HEK293 (cell line): ENCODE data around the gene TUFM.

Experiments
- ZNF121 ChIP-seq: fragments of 450-650 bp; formaldehyde crosslinking; IDR thresholded peaks from 2 replicates; pipeline ENCODE4 v1.5.1; 2016; ENCODE audit warnings: missing biosample characterization, missing genetic modification characterization
- ZNF560 ChIP-seq: fragments of 450-650 bp; formaldehyde crosslinking; IDR thresholded peaks from 2 replicates; pipeline ENCODE4 v1.5.1; 2017; ENCODE audit warnings: missing biosample characterization, missing genetic modification characterization, borderline replicate concordance
- ZNF670 ChIP-seq: fragments of 450-650 bp; formaldehyde crosslinking; IDR thresholded peaks from 2 replicates; pipeline ENCODE4 v1.5.1; 2016; ENCODE audit warnings: missing biosample characterization, missing genetic modification characterization, low read depth
- TF ChIP-seq, protein P1 (sequence below): fragments of 450-650 bp; formaldehyde crosslinking; IDR thresholded peaks from 2 replicates; pipeline ENCODE4 v1.5.1; 2016; ENCODE audit warnings: missing biosample characterization, missing genetic modification characterization
- TF ChIP-seq, protein P2 (sequence below): sonication (generic); formaldehyde crosslinking; IDR thresholded peaks from 2 replicates; pipeline ENCODE4 v1.8.1; 2022; ENCODE audit warnings: mild to moderate bottlenecking, moderate library complexity, missing genetic modification reagents
- TF ChIP-seq, protein P3 (sequence below): fragments of 450-650 bp; formaldehyde crosslinking; IDR thresholded peaks from 2 replicates; pipeline ENCODE4 v1.5.1; 2016; ENCODE audit warnings: missing biosample characterization, missing genetic modification characterization
- TF ChIP-seq, protein P4 (sequence below): fragments of 450-650 bp; formaldehyde crosslinking; IDR thresholded peaks from 2 replicates; pipeline ENCODE4 v1.5.1; 2016; ENCODE audit warnings: missing biosample characterization, missing genetic modification characterization
- TF ChIP-seq, protein P5 (sequence below): fragments of 450-650 bp; formaldehyde crosslinking; IDR thresholded peaks from 2 replicates; pipeline ENCODE4 v1.5.1; 2016; ENCODE audit warnings: missing biosample characterization, missing genetic modification characterization, low read depth

DNA sequence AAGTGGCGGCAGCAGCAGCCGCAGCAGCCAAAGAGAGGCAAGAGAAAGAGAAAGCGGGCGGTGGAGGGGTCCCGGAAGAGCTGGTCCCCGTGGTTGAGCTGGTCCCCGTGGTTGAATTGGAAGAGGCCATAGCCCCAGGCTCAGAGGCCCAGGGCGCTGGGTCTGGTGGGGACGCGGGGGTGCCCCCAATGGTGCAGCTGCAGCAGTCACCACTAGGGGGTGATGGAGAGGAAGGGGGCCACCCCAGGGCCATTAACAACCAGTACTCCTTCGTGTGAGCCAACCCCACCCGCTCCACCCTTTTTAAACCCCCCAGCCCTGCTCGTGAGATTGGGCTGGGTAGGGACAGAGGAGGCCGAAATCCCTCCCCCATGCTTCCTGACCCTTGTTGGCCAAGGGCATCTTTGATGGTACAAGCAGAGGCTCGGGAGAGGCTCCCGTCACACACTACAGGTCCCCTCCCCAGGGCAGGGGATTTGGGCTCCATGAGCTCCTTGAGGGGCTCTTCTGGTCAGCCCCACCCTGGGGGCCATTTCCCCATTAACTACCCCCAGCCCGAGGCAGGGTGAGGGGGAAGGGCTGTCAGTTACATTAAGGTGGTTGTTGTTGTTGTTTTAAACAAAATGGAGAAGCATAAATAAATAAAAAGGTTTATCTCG is 27.5 kb upstream of the TUFM start:
- TF ChIP-seq ZNF121 (tag by site-specific recombination) (no peak), ZNF670 (tag by site-specific recombination) (no peak), ZNF560 (tag by site-specific recombination) (no peak)
- TF ChIP-seq, protein P1, sequence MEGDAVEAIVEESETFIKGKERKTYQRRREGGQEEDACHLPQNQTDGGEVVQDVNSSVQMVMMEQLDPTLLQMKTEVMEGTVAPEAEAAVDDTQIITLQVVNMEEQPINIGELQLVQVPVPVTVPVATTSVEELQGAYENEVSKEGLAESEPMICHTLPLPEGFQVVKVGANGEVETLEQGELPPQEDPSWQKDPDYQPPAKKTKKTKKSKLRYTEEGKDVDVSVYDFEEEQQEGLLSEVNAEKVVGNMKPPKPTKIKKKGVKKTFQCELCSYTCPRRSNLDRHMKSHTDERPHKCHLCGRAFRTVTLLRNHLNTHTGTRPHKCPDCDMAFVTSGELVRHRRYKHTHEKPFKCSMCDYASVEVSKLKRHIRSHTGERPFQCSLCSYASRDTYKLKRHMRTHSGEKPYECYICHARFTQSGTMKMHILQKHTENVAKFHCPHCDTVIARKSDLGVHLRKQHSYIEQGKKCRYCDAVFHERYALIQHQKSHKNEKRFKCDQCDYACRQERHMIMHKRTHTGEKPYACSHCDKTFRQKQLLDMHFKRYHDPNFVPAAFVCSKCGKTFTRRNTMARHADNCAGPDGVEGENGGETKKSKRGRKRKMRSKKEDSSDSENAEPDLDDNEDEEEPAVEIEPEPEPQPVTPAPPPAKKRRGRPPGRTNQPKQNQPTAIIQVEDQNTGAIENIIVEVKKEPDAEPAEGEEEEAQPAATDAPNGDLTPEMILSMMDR (tag by site-specific recombination), result peak; percentile 78
- TF ChIP-seq, protein P2, sequence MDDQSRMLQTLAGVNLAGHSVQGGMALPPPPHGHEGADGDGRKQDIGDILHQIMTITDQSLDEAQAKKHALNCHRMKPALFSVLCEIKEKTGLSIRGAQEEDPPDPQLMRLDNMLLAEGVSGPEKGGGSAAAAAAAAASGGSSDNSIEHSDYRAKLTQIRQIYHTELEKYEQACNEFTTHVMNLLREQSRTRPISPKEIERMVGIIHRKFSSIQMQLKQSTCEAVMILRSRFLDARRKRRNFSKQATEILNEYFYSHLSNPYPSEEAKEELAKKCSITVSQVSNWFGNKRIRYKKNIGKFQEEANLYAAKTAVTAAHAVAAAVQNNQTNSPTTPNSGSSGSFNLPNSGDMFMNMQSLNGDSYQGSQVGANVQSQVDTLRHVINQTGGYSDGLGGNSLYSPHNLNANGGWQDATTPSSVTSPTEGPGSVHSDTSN (CRISPR knock-in tag), result no peak
- TF ChIP-seq, protein P3, sequence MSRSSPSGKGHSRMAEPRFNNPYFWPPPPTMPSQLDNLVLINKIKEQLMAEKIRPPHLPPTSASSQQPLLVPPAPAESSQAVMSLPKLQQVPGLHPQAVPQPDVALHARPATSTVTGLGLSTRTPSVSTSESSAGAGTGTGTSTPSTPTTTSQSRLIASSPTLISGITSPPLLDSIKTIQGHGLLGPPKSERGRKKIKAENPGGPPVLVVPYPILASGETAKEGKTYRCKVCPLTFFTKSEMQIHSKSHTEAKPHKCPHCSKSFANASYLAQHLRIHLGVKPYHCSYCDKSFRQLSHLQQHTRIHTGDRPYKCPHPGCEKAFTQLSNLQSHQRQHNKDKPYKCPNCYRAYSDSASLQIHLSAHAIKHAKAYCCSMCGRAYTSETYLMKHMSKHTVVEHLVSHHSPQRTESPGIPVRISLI (tag by site-specific recombination), result no peak
- TF ChIP-seq, protein P4, sequence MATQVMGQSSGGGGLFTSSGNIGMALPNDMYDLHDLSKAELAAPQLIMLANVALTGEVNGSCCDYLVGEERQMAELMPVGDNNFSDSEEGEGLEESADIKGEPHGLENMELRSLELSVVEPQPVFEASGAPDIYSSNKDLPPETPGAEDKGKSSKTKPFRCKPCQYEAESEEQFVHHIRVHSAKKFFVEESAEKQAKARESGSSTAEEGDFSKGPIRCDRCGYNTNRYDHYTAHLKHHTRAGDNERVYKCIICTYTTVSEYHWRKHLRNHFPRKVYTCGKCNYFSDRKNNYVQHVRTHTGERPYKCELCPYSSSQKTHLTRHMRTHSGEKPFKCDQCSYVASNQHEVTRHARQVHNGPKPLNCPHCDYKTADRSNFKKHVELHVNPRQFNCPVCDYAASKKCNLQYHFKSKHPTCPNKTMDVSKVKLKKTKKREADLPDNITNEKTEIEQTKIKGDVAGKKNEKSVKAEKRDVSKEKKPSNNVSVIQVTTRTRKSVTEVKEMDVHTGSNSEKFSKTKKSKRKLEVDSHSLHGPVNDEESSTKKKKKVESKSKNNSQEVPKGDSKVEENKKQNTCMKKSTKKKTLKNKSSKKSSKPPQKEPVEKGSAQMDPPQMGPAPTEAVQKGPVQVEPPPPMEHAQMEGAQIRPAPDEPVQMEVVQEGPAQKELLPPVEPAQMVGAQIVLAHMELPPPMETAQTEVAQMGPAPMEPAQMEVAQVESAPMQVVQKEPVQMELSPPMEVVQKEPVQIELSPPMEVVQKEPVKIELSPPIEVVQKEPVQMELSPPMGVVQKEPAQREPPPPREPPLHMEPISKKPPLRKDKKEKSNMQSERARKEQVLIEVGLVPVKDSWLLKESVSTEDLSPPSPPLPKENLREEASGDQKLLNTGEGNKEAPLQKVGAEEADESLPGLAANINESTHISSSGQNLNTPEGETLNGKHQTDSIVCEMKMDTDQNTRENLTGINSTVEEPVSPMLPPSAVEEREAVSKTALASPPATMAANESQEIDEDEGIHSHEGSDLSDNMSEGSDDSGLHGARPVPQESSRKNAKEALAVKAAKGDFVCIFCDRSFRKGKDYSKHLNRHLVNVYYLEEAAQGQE (tag by site-specific recombination), result no peak
- TF ChIP-seq, protein P5, sequence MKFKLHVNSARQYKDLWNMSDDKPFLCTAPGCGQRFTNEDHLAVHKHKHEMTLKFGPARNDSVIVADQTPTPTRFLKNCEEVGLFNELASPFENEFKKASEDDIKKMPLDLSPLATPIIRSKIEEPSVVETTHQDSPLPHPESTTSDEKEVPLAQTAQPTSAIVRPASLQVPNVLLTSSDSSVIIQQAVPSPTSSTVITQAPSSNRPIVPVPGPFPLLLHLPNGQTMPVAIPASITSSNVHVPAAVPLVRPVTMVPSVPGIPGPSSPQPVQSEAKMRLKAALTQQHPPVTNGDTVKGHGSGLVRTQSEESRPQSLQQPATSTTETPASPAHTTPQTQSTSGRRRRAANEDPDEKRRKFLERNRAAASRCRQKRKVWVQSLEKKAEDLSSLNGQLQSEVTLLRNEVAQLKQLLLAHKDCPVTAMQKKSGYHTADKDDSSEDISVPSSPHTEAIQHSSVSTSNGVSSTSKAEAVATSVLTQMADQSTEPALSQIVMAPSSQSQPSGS (tag by site-specific recombination), result no peak
